ENCODE data around the gene DSCAM. TPM values are rescaled to one million over a fixed set of nuclear protein-coding genes. Genes with fewer than 3 reads are reported as not detected.

The DSCAM gene
- total and polyA plus RNA-seq, 10 of the 15 experiments (the other 5 are each of a cell fraction or from before 2014, with no cell fraction given) = not detected

DNA sequence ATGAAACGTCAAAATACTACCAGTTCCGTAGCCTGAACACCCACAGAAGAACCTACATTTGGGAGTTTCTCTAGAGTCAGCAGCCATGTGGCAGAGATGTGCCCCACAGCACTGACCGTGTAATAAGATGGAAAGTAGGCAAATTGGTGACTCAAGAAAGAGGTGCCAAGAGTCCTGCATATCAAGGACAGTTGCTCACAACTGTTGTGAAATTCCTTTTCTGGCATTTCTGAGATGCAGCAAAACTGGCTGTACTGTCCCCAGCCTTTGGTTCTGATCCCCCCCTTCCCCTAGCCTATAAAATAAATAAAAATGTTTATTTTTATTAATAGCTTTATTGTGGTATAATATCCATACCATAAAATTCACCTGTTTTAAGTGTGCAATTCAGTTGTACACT is 655.8 kb downstream of the DSCAM start:
- Histone ChIP-seq H3K27ac (ENCODE audit: control insufficient read depth, insufficient read depth) (no peak overlapping the region), H3K4me2 (ENCODE audit: control insufficient read depth, insufficient read depth) (no peak overlapping the region), H2AFZ (ENCODE audit: control insufficient read depth, low read depth, low read length) (no peak overlapping the region), H3K79me2 (ENCODE audit: control insufficient read depth, insufficient read depth, low read length) (no peaks in the 10 kb centered on the region), H4K20me1 (ENCODE audit: control insufficient read depth, insufficient read depth) (no peaks in the 10 kb centered on the region), H3K9ac (ENCODE audit: control insufficient read depth, insufficient read depth, low read length) (no peak overlapping the region), H3K4me3 (no peak overlapping the region), H3K4me1 (ENCODE audit: control insufficient read depth, insufficient read depth, low read length) (no peaks in the 10 kb centered on the region), H3K9me3 (replicated peaks; ENCODE audit: control insufficient read depth, insufficient read depth, low read length) (no peaks in the 10 kb centered on the region; the same call in 2 of the 3 replicates), H3K27me3 (replicated peaks in 1 of 2; ENCODE audit: control insufficient read depth in 2 of 2, insufficient read depth in 2 of 2, low read length in 1 of 2) (no peaks in the 10 kb centered on the region), H3K36me3 (ENCODE audit: control insufficient read depth in 2 of 2, insufficient read depth in 2 of 2, low read length in 1 of 2) (no peaks in the 10 kb centered on the region)
- BruUV-seq (replicated peaks) = no TSS peak
- 2% methylated on average over 3 of the region's 3 CpGs for WGBS (ENCODE audit: insufficient coverage, insufficient replicate concordance, low lambda C conversion rate, missing lambda C conversion rate)
- ATAC-seq (no peak), DNase-seq (ENCODE audit: low read depth, low spot score) (no peak), FAIRE-seq (no peak)
- ChIA-PET POLR2A (no interaction called here), CTCF (no interaction called here), SMC1A (ENCODE audit: uncharacterized antibody, unreplicated experiment) (no interaction called here), RAD21 (ENCODE audit: unreplicated experiment) (no interaction called here)
- in situ Hi-C loops (cut with MboI) (no loop called here), intact Hi-C loops (cut with micrococcal nuclease; ENCODE audit: unreplicated experiment) (no loop called here)
- TF ChIP-seq NFXL1 (IDR thresholded peaks at IDR 0.05; ENCODE audit: borderline replicate concordance) = no peak
- no peak for TF ChIP-seq MXI1 (IDR thresholded peaks at IDR 0.05; ENCODE audit: low read depth, low read length)
- TF ChIP-seq, protein P1, sequence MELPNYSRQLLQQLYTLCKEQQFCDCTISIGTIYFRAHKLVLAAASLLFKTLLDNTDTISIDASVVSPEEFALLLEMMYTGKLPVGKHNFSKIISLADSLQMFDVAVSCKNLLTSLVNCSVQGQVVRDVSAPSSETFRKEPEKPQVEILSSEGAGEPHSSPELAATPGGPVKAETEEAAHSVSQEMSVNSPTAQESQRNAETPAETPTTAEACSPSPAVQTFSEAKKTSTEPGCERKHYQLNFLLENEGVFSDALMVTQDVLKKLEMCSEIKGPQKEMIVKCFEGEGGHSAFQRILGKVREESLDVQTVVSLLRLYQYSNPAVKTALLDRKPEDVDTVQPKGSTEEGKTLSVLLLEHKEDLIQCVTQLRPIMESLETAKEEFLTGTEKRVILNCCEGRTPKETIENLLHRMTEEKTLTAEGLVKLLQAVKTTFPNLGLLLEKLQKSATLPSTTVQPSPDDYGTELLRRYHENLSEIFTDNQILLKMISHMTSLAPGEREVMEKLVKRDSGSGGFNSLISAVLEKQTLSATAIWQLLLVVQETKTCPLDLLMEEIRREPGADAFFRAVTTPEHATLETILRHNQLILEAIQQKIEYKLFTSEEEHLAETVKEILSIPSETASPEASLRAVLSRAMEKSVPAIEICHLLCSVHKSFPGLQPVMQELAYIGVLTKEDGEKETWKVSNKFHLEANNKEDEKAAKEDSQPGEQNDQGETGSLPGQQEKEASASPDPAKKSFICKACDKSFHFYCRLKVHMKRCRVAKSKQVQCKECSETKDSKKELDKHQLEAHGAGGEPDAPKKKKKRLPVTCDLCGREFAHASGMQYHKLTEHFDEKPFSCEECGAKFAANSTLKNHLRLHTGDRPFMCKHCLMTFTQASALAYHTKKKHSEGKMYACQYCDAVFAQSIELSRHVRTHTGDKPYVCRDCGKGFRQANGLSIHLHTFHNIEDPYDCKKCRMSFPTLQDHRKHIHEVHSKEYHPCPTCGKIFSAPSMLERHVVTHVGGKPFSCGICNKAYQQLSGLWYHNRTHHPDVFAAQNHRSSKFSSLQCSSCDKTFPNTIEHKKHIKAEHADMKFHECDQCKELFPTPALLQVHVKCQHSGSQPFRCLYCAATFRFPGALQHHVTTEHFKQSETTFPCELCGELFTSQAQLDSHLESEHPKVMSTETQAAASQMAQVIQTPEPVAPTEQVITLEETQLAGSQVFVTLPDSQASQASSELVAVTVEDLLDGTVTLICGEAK (IDR thresholded peaks at IDR 0.05; ENCODE audit: borderline replicate concordance) = no peak
- TF ChIP-seq EED (IDR thresholded peaks at IDR 0.05; ENCODE audit: low read depth) = no peak
- no peak for TF ChIP-seq RUNX3 (IDR thresholded peaks at IDR 0.05; ENCODE audit: low read length)
- TF ChIP-seq SP1 (IDR thresholded peaks at IDR 0.05; ENCODE audit: low read depth, low read length) = no peak
- TF ChIP-seq PAX5 (IDR thresholded peaks at IDR 0.05; ENCODE audit: borderline replicate concordance, low read depth, low read length) = no peak
- TF ChIP-seq HDAC2 (IDR thresholded peaks at IDR 0.05) = no peak
- TF ChIP-seq, protein P2, sequence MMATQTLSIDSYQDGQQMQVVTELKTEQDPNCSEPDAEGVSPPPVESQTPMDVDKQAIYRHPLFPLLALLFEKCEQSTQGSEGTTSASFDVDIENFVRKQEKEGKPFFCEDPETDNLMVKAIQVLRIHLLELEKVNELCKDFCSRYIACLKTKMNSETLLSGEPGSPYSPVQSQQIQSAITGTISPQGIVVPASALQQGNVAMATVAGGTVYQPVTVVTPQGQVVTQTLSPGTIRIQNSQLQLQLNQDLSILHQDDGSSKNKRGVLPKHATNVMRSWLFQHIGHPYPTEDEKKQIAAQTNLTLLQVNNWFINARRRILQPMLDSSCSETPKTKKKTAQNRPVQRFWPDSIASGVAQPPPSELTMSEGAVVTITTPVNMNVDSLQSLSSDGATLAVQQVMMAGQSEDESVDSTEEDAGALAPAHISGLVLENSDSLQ (IDR thresholded peaks at IDR 0.05) = no peak
- no peak for TF ChIP-seq TCF7 (IDR thresholded peaks at IDR 0.05; ENCODE audit: borderline replicate concordance)
- TF ChIP-seq, protein P3, sequence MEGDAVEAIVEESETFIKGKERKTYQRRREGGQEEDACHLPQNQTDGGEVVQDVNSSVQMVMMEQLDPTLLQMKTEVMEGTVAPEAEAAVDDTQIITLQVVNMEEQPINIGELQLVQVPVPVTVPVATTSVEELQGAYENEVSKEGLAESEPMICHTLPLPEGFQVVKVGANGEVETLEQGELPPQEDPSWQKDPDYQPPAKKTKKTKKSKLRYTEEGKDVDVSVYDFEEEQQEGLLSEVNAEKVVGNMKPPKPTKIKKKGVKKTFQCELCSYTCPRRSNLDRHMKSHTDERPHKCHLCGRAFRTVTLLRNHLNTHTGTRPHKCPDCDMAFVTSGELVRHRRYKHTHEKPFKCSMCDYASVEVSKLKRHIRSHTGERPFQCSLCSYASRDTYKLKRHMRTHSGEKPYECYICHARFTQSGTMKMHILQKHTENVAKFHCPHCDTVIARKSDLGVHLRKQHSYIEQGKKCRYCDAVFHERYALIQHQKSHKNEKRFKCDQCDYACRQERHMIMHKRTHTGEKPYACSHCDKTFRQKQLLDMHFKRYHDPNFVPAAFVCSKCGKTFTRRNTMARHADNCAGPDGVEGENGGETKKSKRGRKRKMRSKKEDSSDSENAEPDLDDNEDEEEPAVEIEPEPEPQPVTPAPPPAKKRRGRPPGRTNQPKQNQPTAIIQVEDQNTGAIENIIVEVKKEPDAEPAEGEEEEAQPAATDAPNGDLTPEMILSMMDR (IDR thresholded peaks at IDR 0.05 in 2 of 3, conservative IDR thresholded peaks at IDR 0.05 in 1 of 3; ENCODE audit: control insufficient read depth in 2 of 3, extremely low read depth in 1 of 3, insufficient read depth in 1 of 3, low read depth in 3 of 3, low read length in 3 of 3) = no peak
- TF ChIP-seq, protein P4, sequence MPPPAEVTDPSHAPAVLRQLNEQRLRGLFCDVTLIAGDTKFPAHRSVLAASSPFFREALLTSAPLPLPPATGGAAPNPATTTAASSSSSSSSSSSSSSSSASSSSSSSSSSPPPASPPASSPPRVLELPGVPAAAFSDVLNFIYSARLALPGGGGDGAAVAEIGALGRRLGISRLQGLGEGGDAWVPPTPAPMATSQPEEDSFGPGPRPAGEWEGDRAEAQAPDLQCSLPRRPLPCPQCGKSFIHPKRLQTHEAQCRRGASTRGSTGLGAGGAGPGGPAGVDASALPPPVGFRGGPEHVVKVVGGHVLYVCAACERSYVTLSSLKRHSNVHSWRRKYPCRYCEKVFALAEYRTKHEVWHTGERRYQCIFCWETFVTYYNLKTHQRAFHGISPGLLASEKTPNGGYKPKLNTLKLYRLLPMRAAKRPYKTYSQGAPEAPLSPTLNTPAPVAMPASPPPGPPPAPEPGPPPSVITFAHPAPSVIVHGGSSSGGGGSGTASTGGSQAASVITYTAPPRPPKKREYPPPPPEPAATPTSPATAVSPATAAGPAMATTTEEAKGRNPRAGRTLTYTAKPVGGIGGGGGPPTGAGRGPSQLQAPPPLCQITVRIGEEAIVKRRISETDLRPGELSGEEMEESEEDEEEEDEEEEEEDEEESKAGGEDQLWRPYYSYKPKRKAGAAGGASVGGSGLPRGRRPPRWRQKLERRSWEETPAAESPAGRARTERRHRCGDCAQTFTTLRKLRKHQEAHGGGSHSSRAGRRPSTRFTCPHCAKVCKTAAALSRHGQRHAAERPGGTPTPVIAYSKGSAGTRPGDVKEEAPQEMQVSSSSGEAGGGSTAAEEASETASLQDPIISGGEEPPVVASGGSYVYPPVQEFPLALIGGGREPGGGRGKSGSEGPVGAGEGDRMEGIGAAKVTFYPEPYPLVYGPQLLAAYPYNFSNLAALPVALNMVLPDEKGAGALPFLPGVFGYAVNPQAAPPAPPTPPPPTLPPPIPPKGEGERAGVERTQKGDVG (CRISPR knock-in tag; IDR thresholded peaks at IDR 0.05) = no peak

All from GM12878 (cell line).